HCT116 (cell line): ENCODE measurements around the gene GRB10. TPM values are rescaled to one million over a fixed set of nuclear protein-coding genes. Genes with fewer than 3 reads are reported as not detected.

Experiments
- ATAC-seq: fragments of 200-7000 bp; cut with Tn5 transposase; 2 replicates; pipeline ENCODE4 v1.9.1; 2020; ENCODE audit warnings: mild to moderate bottlenecking, moderate library complexity
- BruUV-seq: library from RNA; stranded (reverse); fragments of 400-500 nt; replicated peaks from 2 replicates; lab custom pipeline; 2021; lab: Mats Ljungman, UMichigan
- CTCF ChIA-PET: fragments of 300-600 bp; sonication (Branson Sonifier 250); formaldehyde crosslinking; loops from one replicate; lab custom pipeline; 2021; ENCODE audit warnings: antibody characterized with exemption; lab: Charles Lee
- POLR2A ChIA-PET: fragments of 300-600, 350-600 bp; sonication (Branson Sonifier 250); formaldehyde crosslinking; loops from one replicate; lab custom pipeline; 2021; ENCODE audit warnings: antibody characterized with exemption; lab: Charles Lee
- RAD21 ChIA-PET, 2 experiments: fragments of 300-600 bp; sonication (Branson Sonifier 250); formaldehyde crosslinking; loops; one replicate each; lab custom pipeline; 2023; ENCODE audit warnings: low total read pairs in 2 of 2; ENCODE audit not compliant: uncharacterized antibody in 2 of 2, unreplicated experiment in 2 of 2, low non-redundant PET in 1 of 2; lab: Charles Lee
- DNase-seq: peaks from one replicate; pipeline ENCODE4 v3.0.0-alpha.2; 2010; ENCODE audit warnings: low read depth, low spot score
- H2AFZ ChIP-seq: fragments of 200-600 bp; shearing (Covaris generic), sonication (generic); 2 replicates; pipeline ENCODE4 v1.6.1; 2017; ENCODE audit warnings: low read depth, mixed run types, mixed read lengths, antibody characterized with exemption, low read length; ENCODE audit not compliant: poor library complexity, severe bottlenecking
- H3K27ac ChIP-seq: 2 replicates; pipeline ENCODE4 v1.5.1; 2012; ENCODE audit warnings: low read depth, low read length
- H3K27me3 ChIP-seq: fragments of 200-600 bp; sonication (generic); 2 replicates; pipeline ENCODE4 v1.6.1; 2016; ENCODE audit warnings: mixed run types, low read length, mixed read lengths; ENCODE audit not compliant: insufficient read depth
- H3K36me3 ChIP-seq, 2 experiments: fragments of 200-500 bp in 1 of 2; fragments of 200-600 bp in 1 of 2; sonication (Bioruptor generic) in 1 of 2; sonication (generic) in 1 of 2; 2 replicates each; pipeline versions ENCODE4 v1.5.1 to v1.6.1; 2014 to 2016; ENCODE audit warnings: low read length in 2 of 2, inconsistent platforms in 1 of 2, mixed read lengths in 1 of 2, mixed run types in 1 of 2; ENCODE audit not compliant: insufficient read depth in 2 of 2, control insufficient read depth in 1 of 2
- H3K4me1 ChIP-seq, 2 experiments: fragments of 200-600 bp in 1 of 2; sonication (generic) in 1 of 2; 2 replicates each; pipeline versions ENCODE4 v1.5.1 to v1.6.1; 2012 to 2017; ENCODE audit warnings: low read length in 2 of 2, inconsistent platforms in 1 of 2, mild to moderate bottlenecking in 1 of 2, mixed read lengths in 1 of 2, mixed run types in 1 of 2, moderate library complexity in 1 of 2; ENCODE audit not compliant: insufficient read depth in 2 of 2, control insufficient read depth in 1 of 2
- H3K4me2 ChIP-seq: fragments of 200-600 bp; sonication (generic); 2 replicates; pipeline ENCODE4 v1.6.1; 2017; ENCODE audit warnings: mixed run types, low read length, mixed read lengths
- H3K4me3 ChIP-seq, 2 experiments: fragments of 200-600 bp in 1 of 2; sonication (generic) in 1 of 2; replicated peaks in 1 of 2; 2 replicates each; pipeline ENCODE4 v1.5.1; 2011 to 2016; ENCODE audit warnings: low read length in 2 of 2, control low read depth in 1 of 2, low read depth in 1 of 2, mild to moderate bottlenecking in 1 of 2, mixed read lengths in 1 of 2, mixed run types in 1 of 2
- H3K79me2 ChIP-seq: fragments of 200-600 bp; sonication (generic); 2 replicates; pipeline ENCODE4 v1.6.1; 2017; ENCODE audit warnings: mild to moderate bottlenecking, mixed run types, low read length, moderate library complexity, mixed read lengths; ENCODE audit not compliant: insufficient read depth
- H3K9ac ChIP-seq: fragments of 200-600 bp; sonication (generic); 2 replicates; pipeline ENCODE4 v1.6.1; 2016; ENCODE audit warnings: low read length, mixed read lengths
- H3K9me2 ChIP-seq: fragments of 200-600 bp; sonication (generic), shearing (Covaris generic); 2 replicates; pipeline ENCODE4 v1.6.1; 2017; ENCODE audit warnings: mixed run types, mild to moderate bottlenecking, moderate library complexity; ENCODE audit not compliant: insufficient read depth
- H3K9me3 ChIP-seq, 2 experiments: fragments of 200-500 bp in 1 of 2; fragments of 200-600 bp in 1 of 2; sonication (Bioruptor generic) in 1 of 2; sonication (generic) in 1 of 2; 2 replicates each; pipeline ENCODE4 v1.6.1; 2014 to 2017; ENCODE audit warnings: low read length in 2 of 2, mixed read lengths in 2 of 2, inconsistent platforms in 1 of 2, low read depth in 1 of 2, mild to moderate bottlenecking in 1 of 2, mixed run types in 1 of 2, moderate library complexity in 1 of 2; ENCODE audit not compliant: control insufficient read depth in 1 of 2, insufficient read depth in 1 of 2
- H4K20me1 ChIP-seq: fragments of 200-600 bp; sonication (generic), shearing (Covaris generic); 2 replicates; pipeline ENCODE4 v1.6.1; 2017; ENCODE audit warnings: mixed run types, mild to moderate bottlenecking, moderate library complexity; ENCODE audit not compliant: insufficient read depth
- CBX3 ChIP-seq: IDR thresholded peaks from 2 replicates; pipeline ENCODE4 v1.6.1; 2012; ENCODE audit warnings: low read depth
- EGR1 ChIP-seq: IDR thresholded peaks from 2 replicates; pipeline ENCODE4 v1.6.1; 2012; ENCODE audit warnings: low read depth
- ELF1 ChIP-seq: IDR thresholded peaks from 2 replicates; pipeline ENCODE4 v1.6.1; 2012; ENCODE audit warnings: low read depth, borderline replicate concordance
- EZH2 ChIP-seq: fragments of 200-600 bp; sonication (generic); IDR thresholded peaks from 2 replicates; pipeline ENCODE4 v1.6.1; 2017; ENCODE audit warnings: antibody characterized with exemption, mixed run types
- JUND ChIP-seq: IDR thresholded peaks from 2 replicates; pipeline ENCODE4 v1.6.1; 2012
- POLR2A ChIP-seq: IDR thresholded peaks from 2 replicates; pipeline ENCODE4 v1.7.0; 2011; ENCODE audit warnings: borderline replicate concordance; ENCODE audit not compliant: insufficient read depth, insufficient read length; ENCODE audit errors: extremely low read depth
- POLR2AphosphoS5 ChIP-seq: IDR thresholded peaks from 2 replicates; pipeline ENCODE4 v1.6.1; 2011; ENCODE audit warnings: mild to moderate bottlenecking, low read depth, low read length, moderate library complexity
- RAD21 ChIP-seq: IDR thresholded peaks from 2 replicates; pipeline ENCODE4 v1.6.1; 2012; ENCODE audit warnings: low read depth, mild to moderate bottlenecking
- REST ChIP-seq: IDR thresholded peaks from 2 replicates; pipeline ENCODE4 v1.6.1; 2012; ENCODE audit warnings: low read depth
- SIN3A ChIP-seq: IDR thresholded peaks from 2 replicates; pipeline ENCODE4 v1.6.1; 2012; ENCODE audit warnings: low read depth
- SP1 ChIP-seq: IDR thresholded peaks from 2 replicates; pipeline ENCODE4 v1.6.1; 2012; ENCODE audit warnings: low read depth
- SRF ChIP-seq: IDR thresholded peaks from 2 replicates; pipeline ENCODE4 v1.6.1; 2012; ENCODE audit warnings: low read depth
- TCF7L2 ChIP-seq: IDR thresholded peaks from 2 replicates; pipeline ENCODE4 v1.7.0; 2011; ENCODE audit warnings: borderline replicate concordance, inconsistent platforms; ENCODE audit not compliant: insufficient read depth, insufficient read length; ENCODE audit errors: extremely low read depth
- YY1 ChIP-seq: IDR thresholded peaks from 2 replicates; pipeline ENCODE4 v1.6.1; 2011; ENCODE audit warnings: low read length, low read depth, moderate library complexity, mild to moderate bottlenecking; ENCODE audit not compliant: insufficient replicate concordance; ENCODE audit errors: extremely low read depth
- ZFX ChIP-seq: fragments of 450-650 bp; IDR thresholded peaks from 2 replicates; pipeline ENCODE4 v1.6.1; 2017
- ZNF274 ChIP-seq: fragments of 200-500 bp; sonication (Bioruptor generic); IDR thresholded peaks from 2 replicates; pipeline ENCODE4 v1.6.1; 2014; ENCODE audit warnings: mild to moderate bottlenecking, low read depth, low read length, inconsistent platforms
- intact Hi-C: fragments of 100-400 bp; cut with micrococcal nuclease; formaldehyde crosslinking; loops from 2 replicates; pipeline ENCODE4 v1.10.0; 2022
- total RNA-seq: library from RNA; stranded (reverse); gene quantifications from one replicate; pipeline ENCODE4 v1.2.1, GENCODE V29; 2021; ENCODE audit not compliant: unreplicated experiment

Gene GRB10
- total RNA-seq, 1 experiment from 2014 or later, result 37.3 TPM

- no peaks in the 10 kb centered on the region for H4K20me1 ChIP-seq
- BruUV-seq, result no TSS peak
- RAD21 ChIA-PET, result no interaction called here
- intact Hi-C loops, result no loop called here
- no peak overlapping the region for H3K9ac ChIP-seq
- peaks cover 0 to 4% of the 10 kb centered on the region in 2 experiments; a peak in 1 of 4 replicates for H3K4me1 ChIP-seq
- no peaks in the 10 kb centered on the region for H3K9me3 ChIP-seq
- no peaks in the 10 kb centered on the region for H3K79me2 ChIP-seq
- no peak for TF ChIP-seq TCF7L2
- no peak for TF ChIP-seq POLR2A
- TF ChIP-seq ELF1, result no peak
- TF ChIP-seq RAD21, result no peak
- TF ChIP-seq SP1, result no peak
- TF ChIP-seq JUND, result no peak
- no peak for TF ChIP-seq EZH2
- no peak for TF ChIP-seq REST
- no peak for TF ChIP-seq EGR1
- TF ChIP-seq ZFX, result no peak
- TF ChIP-seq SRF, result no peak
- TF ChIP-seq YY1, result no peak
- TF ChIP-seq SIN3A, result no peak
- no peak for TF ChIP-seq POLR2AphosphoS5
- TF ChIP-seq CBX3, result no peak
- no peak for TF ChIP-seq ZNF274
- H3K9me2 ChIP-seq, result no peaks in the 10 kb centered on the region
- POLR2A ChIA-PET, result no interaction called here
- no peak overlapping the region for H3K4me3 ChIP-seq
- H3K36me3 ChIP-seq, result no peaks in the 10 kb centered on the region
- no peak overlapping the region for H3K27ac ChIP-seq
- no peak for ATAC-seq
- CTCF ChIA-PET, result no interaction called here
- no peak for DNase-seq
- no peak overlapping the region for H3K4me2 ChIP-seq
- H2AFZ ChIP-seq, result no peak overlapping the region
- H3K27me3 ChIP-seq, result no peaks in the 10 kb centered on the region
These were observed 97.3 kb downstream of the GRB10 start for GRCh38 chr7:50685135-50686065.
